HG03469 (cell line): ENCODE results near the gene AHI1.
A peak's percentile ranks its signal among the peaks of the same experiment; 100 is the strongest.

Experiments used
- ATAC-seq: cut with Tn5 transposase; IDR thresholded peaks from one replicate; pipeline ENCODE4 v1.9.1; 2021; ENCODE audit warnings: mild to moderate bottlenecking, moderate library complexity, moderate number of reproducible peaks; ENCODE audit not compliant: unreplicated experiment

Gene AHI1

GRCh38 chr6:135464634-135465033 is 32.9 kb downstream of the AHI1 start:
- ATAC-seq: peak; percentile 47

DNA sequence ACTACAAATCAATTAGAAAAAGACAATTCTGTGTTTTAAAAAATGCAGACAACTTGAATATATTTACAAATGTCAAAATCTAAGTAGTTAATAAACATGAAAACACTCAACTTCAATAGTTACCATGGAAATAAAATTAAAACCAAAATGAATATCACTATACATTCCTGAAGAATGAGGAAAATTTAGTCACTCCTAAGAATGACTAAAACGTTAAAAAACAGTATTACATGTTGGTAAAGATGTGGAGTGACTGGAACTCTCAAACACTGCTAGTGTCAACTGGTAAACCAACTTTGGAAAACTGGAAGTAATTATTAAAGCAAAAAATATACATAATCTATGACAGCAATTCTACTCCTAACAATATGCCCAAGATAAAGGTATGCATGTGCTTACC is 36.3 kb downstream of the AHI1 start:
- no peak for ATAC-seq

- no peak for ATAC-seq
Observed at GRCh38 chr6:135458051-135458450, 39.5 kb downstream of the AHI1 start.

- no peak for ATAC-seq
Observed at GRCh38 chr6:135451617-135452190, 45.8 kb downstream of the AHI1 start.

DNA sequence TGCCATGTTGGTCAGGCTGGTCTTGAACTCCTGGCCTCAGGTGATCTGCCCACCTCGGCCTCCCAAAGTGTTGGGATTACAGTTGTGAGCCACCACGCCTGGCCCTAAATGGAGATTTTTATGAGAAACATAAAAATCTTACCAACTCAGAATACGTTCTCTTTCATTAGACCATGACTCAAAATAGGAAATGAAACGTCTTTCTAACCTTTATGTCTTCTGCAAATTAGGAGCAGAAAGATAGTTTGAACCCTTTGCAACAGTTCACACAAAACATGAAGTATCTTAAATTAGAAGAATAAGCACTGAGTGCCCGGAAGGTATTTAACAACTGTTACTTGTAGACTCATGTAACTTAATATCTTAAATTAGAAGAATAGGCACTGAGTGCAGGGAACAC is 48.3 kb downstream of the AHI1 start:
- no peak for ATAC-seq

DNA sequence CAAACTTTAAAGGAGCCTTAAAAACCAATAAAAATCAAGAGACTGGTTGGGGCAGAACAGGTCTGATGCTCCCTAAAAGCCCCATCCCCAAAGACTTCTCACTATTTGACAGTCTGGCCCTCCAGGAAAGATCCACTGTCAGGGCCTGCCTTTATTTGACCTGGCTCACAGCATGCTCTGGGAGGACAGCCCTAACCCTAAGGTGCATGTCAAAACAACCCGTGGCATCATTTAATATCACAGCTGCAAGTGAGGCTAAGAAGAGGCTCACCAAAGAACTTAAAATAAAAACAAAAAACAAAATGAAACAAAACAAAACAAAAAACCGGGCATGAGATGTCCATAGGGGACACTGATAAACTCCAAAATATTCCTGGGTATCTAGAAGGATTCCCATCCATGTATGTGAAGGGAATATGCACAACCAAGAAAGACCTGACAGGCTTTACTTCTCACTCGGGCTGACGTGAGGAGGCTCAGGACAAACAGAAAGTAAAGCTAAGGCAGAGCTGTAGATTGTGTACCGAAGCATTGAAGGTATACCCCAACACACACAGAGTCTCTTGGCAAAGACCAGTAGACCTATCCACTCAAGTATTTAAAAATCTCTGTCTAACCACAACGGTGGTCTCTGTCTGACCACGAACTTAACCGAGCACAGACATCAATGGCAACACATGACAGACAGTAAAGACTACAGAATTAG is 57.3 kb downstream of the AHI1 start:
- ATAC-seq: peak; percentile 48

DNA sequence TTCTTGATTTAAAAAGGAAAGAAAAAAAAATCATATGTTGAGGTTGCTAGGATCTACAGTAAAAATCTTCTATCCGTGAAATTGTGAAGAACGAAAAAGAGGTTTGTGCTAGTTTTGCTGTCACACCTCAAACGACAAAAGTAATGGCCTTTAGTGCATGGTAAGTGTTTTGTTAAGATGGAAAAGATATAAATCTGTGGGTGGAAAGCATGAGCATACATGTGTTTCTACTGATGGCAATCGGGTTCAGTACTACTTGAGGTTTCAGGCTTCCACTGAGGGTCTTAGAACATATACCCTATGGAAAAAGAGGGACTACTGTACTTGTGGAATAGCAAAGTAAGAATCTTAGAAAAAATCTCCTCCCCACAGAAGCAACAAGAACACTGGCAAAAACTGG is 58.0 kb downstream of the AHI1 start:
- no peak for ATAC-seq

GRCh38 chr6:135438907-135439535 is 58.5 kb downstream of the AHI1 start:
- no peak for ATAC-seq

GRCh38 chr6:135434991-135435390 is 62.5 kb downstream of the AHI1 start:
- ATAC-seq: no peak

GRCh38 chr6:135434095-135434494 is 63.4 kb downstream of the AHI1 start:
- ATAC-seq: peak; percentile 57

DNA sequence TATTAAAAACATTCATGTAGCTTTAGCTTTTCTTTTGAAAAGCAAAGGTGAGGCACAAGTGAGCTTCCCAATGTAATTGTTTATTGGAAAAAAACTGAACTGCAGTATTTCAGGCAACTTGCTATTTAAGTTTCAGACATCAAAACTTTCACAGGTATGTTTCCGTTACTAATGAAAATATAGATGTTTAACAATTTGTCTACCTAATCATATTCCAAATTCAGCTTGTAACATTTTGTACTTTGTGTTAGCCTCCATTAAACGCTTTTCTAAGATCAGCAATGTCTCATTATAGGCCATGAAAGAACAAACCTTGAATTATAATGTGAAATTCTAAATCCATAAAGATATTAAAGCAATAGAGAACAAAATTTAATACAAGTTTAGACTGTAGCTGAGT is 69.5 kb downstream of the AHI1 start:
- ATAC-seq: no peak

DNA sequence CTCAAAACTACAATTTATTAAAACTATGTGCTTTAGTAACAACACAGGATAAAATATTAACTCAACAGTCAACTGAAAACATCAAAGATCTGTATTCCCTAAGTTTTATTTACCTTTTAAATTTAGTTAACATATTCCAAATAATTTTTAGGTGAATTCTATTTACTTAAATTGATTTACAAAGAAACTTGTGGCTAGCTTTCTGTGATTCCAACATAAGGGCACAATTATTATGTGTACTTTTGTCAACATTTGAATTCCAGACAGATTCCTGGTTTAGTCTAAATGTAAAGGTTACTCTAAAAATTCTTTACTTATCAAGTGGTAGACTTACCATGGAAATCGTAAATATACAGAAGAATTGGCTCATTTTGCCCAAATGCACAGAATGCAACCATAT is 70.7 kb downstream of the AHI1 start:
- ATAC-seq: no peak

GRCh38 chr6:135424385-135424784 is 73.2 kb downstream of the AHI1 start:
- no peak for ATAC-seq

DNA sequence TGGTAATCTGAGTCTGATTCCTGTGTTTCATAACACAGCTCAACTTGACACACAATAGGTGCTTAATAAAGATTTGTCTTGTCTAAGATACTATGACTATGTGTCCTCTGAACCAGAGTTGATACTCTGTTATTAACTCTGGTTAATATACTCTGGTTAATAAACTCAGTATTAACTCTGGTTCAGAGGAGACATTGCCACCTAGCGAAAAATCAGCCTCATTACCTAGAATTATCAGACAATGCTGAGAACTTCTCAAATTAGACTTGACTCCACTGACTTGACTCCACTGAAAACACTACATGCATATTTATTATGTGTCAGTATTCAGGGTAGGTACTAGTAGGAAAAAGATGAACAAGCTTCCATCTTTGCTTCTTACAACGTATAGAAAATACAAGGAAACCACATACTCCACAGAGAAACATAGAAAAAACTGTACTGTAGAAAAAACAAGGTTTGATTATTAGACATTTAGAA is 73.9 kb downstream of the AHI1 start:
- peak; percentile 50 for ATAC-seq

DNA sequence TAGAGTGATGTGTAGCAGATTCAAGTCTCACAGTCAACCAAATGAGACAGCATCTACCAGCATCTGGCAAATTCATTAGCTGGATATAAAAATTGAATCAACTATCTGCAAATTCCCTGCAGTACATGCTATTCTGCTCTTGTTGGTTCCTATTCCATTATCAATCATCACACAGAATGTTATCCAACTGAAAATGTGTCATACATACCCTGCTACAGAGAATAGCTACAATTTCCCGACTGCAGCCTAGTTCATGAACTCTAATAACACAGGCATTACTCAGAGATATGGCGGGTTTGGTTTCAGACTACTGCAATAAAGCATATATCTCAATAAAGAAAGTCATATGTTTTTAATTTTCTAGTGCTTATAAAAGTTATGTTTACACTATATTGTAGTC is 78.4 kb downstream of the AHI1 start:
- no peak for ATAC-seq

DNA sequence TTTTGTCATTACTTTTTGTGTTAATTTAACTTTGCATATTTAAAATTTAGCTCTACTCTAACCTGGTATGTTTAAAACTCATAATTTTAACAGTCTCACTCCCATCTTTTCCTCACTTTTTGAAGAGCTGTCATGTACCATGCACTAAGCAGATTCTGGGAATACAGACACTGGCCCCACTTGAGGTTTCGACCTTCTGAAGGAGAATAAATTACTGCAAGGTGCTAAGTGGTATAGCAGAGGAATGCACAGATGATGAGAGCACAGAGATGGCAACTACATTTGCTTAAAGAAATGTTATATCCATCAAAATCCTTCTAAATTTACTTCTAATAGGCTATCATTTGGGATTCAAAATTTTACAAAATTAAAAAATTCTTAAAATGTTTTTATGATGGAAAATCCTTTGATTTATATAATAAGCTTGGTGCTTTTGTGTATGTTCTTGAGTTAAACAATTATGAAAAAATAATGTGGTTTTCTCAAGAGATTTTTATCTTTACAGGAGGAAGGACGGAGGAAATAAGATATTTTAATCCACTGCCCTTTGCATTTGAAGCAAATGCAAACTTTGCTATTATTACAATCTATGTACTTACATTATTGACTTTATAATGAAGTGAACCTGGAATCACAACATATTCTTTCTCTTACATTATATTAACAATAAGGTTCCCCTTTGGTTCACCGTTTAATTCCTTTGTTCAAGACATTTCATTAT is 79.3 kb downstream of the AHI1 start:
- ATAC-seq: no peak

DNA sequence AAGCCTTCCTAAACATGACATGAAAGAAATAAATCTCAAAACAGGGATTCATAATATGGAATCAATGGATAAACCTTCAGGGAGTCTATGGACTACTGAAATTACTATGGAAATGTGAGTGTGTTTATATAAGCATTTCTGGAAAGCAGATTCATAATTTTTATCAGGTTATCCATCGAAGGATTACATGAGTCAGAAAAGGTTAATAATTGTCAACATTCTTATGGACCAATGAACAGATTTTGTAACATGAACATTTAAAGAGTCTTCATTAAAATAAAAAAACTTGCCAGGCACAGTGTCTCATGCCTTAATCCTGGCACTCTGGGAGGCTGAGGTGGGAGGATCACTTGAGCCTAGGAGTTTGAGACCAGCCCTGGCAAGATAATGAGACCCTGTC is 84.8 kb downstream of the AHI1 start:
- ATAC-seq: no peak

DNA sequence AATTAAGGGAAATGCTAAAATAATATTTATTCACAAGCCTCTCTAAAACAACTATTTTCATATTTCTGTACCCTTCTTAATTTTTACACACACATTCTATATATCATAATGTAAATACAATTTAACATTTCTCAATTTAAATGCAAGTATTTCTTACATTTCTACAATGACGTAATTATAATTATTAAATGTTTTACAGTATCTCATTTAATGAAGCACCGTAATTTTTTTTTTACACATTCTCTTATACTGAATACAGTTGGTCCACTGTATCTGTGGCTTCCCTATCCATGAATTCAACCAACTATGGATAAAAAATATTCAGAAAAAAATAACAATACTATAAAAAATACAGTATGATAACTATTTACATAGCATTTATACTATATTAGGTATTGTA is 85.7 kb downstream of the AHI1 start:
- ATAC-seq: no peak

DNA sequence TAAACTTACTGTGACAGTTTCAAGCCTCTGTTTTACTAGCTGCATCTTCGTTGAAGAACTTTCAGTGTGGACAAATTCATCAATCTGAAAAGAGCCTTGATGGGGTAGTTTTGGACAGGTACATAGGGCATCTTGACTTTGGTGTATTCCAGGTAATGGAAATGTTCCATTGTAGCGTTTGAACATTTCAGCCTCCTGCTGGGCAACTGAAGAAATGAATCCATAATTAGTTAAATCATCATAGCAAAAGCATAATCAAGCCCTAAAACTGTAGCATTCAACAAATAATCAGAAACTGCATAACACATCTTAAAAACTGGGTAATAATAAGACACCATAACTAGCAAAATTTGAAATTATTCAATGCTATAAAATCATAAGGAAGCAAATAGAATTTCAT is 86.2 kb downstream of the AHI1 start:
- no peak for ATAC-seq

DNA sequence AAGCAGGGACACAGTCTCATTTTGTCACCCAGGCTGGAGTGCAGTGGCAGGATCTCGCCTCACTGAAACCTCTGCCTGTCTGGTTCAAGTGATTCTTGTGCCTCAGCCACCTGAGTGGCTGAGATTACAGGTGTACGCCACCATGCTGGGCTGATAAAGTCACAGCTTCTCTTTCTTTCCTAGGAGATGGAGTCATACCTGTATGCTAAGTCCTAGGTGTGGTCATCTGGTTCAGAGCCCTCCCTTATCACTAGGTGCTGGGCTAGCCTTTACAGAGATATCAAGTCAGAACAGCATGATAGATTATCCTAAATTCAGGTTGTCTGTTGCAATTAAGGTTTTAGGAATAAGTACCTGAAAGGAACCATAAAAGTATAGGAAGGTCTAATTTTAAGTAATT is 86.7 kb downstream of the AHI1 start:
- ATAC-seq: no peak

- no peak for ATAC-seq
Observed at GRCh38 chr6:135403584-135403983, 94.0 kb downstream of the AHI1 start.

DNA sequence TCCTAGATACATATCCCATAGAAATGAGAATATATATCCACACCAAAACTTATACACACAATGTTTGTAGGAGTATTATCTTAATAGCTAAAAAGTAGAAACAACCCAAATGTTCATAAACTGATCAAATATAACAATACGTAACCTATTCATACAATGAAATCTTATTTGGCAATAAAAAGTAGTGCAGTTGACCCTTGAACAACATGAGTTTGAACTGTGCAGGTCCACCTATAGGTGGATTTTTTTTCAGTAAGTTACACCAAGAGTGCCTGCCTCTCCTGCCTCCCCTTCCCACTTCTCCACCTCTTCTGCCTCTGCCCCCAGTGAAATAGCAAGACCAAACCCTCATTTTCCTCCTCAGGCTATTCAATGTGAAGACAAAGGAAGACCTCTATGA is 95.2 kb downstream of the AHI1 start:
- ATAC-seq: no peak
